GM21619 (cell line): ENCODE data around the gene NEUROD2.

Experiments
- ATAC-seq: cut with Tn5 transposase; IDR thresholded peaks from one replicate; pipeline ENCODE4 v1.9.1; 2021; ENCODE audit not compliant: unreplicated experiment

Gene NEUROD2

GRCh38 chr17:39607851-39608130 is at the start of gene NEUROD2:
TSS of gene NEUROD2 (minus strand) at chr17:39607920. CDS start at chr17:39606599, 1,321 bp downstream.
- ATAC-seq, result no peak

- no peak for ATAC-seq
Measured at GRCh38 chr17:39655105-39655504, 47.4 kb upstream of the NEUROD2 start.

DNA sequence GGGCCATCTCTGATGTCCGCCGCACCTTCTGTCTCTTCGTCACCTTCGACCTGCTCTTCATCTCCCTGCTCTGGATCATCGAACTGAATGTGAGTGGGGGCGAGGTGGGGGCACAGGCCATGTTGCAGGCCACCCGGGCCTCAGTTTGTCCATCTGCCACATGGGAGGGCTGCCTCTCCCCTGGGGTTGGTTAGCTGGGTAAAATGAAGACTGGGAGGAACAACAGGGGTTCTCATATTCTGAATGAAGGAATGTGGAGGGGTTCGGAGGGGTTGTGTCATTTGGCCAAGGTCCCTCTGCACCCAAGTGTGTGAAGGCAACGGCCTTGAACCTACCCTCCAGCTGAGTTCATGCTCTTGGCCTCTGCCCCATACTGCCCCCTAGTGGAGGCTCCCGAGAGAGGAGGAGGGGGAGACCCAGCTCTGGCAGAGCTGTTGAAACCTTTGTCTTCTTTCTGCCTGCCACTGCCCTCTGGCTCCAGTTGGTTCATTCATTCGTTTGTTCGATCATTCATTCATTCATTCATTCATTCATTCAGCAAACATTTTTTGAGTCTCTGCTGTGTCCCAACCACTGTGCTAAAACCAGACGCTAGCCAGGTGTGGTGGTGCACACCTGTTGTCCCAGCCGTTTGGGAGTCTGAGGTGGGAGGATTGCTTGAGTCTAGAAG is 46.1 kb upstream of the NEUROD2 start:
- ATAC-seq, result no peak

DNA sequence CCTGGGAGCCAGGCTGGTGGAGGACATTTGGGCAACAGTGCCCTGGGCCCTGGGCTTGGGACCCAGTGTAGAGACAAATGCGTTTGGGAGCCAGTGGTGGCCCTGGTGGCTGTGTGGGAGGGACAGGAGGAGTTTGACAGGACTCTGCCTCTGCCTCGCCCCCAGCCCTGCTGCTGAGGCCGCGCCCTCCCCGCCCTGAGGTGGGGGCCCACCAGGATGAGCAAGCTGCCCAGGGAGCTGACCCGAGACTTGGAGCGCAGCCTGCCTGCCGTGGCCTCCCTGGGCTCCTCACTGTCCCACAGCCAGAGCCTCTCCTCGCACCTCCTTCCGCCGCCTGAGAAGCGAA is 45.6 kb upstream of the NEUROD2 start:
- no peak for ATAC-seq

DNA sequence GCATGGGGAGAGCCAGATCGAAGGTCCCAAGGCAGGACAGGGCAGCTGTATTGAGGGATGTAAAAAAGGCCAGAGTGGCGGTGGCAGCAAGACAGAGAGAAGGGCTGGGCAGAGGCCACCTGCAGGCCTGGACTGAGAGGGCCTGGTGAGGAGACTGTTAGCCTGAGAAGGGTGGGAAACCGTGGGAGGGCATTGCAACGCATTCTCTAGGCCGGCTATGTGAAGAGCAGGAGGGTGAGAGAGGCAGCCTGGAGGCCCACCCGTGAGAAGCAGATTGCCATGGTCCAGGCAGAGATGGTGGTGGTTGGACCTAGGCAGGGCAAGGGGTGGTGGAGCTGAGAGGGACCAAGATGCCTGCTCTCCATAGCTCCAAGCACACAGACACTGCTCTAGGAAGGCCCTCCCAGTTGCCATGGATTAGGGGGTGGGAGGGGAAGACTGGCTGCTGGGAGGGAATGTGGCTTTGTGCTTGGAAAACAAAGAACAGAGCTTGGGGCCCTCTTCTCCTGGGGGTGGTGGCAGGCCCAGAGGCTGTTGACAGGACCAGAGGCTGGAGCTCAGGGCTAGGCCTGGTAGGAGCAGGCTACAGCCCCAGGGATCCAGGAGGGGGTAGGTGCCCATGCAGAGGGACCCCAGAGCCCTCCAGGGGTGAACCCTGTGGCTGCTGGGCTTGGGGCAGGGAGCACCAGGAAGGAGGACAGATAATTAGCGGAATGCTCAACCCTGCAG is 45.0 kb upstream of the NEUROD2 start:
- no peak for ATAC-seq

DNA sequence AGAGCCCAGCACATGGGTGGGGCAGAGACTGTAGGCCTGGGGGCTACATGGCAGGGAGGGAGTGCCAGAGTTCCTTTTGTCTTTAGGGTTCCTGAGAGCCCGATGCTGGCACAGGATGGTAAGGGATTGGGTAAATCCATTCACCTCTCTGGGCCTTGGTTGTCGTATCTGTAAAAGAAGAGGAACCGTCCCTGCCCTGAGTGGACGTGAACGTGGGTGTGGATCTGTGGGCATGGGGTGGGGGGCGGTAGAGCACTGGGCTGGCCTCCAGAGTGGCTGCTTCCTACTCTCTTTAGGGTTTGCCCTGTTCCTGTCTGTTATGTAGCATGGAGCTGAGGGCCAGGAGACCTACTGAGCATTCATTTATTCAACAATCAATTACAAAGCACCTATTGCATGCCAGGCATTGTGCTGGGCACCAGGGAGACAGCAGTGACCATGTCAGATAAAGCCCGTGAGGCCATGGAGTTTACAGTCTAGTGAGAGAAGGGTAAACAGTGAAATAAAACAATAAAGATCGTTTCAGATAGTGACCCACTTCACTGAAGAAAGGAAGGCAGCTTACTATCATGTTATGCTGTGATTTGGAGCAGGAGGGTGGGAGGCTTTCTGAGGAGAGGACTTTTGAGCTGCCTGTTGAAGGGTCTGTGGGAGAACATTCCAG is 44.3 kb upstream of the NEUROD2 start:
- ATAC-seq, result no peak

DNA sequence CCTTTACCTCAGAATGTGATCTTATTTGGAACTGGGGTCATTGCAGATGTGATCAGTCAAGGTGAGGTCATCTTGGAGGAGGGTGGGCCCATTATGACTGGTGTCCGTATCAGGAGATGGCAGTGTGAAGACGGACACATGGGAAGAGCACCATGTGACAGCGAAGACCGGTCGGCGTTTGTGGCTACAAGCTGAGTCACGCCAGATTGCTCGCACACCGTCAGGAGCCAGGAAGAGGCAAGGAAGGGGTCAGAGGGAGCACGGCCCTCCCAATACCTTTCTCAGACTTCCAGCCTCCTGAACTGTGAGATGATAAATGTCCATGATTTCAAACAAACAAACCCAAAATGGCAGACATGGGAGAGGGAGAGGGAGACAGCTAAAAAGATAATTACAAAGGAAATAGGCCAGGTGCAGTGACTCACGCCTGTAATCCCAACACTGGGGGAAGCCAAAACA is 42.4 kb upstream of the NEUROD2 start:
- no peak for ATAC-seq

- ATAC-seq, result no peak
Measured at GRCh38 chr17:39648616-39649366, 41.1 kb upstream of the NEUROD2 start.

DNA sequence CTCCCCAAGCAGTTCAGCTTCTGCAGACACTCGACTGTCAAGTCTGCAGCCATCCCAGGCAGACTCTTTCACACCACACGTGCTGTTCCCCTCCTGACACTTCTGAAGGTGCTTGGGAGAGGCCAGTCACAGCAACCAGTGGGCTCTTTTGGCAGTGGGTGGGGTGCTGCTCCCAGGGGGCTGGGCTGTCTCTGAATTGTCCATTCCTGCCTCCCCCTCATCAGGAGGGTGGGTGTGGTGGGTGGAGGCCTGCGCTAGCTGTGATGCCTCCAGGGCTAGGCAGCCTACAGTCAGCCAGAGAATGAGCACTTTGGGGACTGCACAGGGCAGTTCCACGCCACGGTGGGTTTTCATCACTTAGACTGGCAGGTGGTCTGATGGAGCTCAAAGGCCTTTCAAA is 39.5 kb upstream of the NEUROD2 start:
- no peak for ATAC-seq

GRCh38 chr17:39643271-39643670 is 35.6 kb upstream of the NEUROD2 start:
- ATAC-seq, result no peak

- no peak for ATAC-seq
Measured at GRCh38 chr17:39642291-39643074, 34.8 kb upstream of the NEUROD2 start.

DNA sequence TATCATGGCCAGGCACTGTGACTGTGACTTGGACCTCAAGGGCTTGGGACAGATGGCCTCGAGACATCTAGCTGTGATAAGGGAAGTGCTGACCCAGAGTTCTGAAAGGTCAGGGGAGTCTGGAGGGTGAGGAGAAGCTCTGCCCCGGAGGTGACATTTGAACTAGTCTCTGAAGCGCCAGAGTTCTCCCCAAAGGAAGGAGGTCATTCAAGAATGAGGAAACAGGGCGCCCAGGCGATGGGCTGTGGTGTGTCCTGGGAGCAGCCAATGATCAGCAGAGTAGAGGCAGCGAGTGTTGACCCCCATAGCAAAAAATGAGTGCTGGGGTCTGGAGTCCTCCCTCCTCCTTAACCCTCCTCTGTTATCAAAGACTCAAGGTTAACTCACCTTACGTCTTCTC is 34.2 kb upstream of the NEUROD2 start:
- no peak for ATAC-seq

DNA sequence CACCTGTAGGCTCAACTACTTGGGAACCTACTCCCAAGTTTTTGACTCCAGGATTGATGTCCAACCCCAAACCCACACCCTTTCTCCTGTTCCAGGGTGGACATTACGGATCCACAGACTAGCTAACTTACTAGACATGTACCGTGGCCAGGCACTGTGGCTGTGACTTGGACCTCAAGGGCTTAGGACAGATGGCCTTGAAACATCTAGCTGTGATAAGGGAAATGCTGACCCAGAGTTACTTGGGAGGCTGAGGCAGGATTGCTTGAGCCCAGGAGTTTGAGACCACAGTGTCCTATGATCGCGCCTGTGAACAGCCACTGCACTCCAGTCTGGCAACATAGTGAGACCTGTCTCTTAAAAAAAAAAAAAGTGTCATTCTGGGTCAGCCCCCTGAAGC is 33.4 kb upstream of the NEUROD2 start:
- ATAC-seq, result no peak

DNA sequence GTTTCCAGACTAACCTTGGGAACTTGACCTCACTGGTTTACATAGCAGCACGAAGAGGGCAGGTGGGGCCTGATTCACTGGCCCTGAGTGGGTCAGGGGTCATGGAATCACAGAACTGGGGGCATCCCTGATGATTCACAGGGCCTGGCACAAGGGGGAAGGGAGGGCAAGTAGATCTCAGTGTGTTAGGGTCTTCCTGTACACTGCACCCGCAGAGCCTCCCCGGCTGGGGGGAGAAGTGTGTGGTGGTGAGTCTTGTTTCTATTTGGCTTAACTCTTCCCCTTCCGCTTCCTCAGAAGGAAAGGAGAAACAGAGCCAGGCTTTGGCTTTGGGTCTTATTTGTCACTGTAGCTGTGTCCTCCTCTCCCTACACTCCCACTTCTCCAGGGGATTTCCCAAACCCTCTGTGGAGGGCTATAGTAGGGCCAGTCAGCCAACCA is 32.9 kb upstream of the NEUROD2 start:
- no peak for ATAC-seq

DNA sequence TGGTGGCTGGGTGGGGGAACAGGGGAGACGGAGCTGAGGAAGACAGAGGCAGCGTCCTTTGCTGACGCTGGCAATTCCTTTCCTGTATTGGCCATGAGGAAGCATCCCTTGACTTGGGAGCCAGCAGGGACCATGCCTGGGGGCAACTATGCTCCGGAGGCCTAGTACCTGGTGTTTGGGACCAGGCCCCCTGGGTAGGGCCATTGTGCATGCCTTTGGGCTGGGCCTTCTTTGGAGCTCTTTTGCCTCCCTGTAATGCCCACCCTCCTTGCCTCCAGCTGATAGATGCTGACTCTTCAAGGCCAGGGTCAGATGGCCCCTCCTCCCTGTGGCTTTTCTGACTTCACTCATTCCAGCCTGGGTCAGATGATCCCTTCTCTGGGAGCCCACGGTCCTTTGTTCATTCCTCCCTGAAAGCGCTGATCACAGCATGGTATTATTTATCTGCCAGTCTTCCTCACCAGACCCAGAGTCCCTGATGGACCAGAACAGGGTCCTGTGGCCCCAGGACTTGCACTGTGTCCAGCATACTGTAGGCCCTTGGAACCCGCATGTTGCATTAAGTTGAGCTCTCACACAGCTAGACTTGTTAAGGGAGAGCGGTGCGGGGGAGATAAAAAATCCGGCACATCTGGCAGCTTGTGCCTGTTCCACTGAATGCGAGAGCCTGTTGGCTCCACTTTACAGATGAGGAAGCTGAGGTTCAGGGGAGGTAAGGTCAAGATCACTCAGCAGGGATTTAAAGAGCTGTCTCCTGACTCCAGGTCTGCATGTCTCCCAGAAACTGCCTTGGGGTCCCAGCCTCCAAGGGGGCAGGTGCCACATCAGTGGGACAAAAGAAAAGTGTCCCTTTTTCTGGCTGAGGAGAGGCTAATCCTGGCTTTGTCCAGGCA is 32.1 kb upstream of the NEUROD2 start:
- ATAC-seq, result no peak

DNA sequence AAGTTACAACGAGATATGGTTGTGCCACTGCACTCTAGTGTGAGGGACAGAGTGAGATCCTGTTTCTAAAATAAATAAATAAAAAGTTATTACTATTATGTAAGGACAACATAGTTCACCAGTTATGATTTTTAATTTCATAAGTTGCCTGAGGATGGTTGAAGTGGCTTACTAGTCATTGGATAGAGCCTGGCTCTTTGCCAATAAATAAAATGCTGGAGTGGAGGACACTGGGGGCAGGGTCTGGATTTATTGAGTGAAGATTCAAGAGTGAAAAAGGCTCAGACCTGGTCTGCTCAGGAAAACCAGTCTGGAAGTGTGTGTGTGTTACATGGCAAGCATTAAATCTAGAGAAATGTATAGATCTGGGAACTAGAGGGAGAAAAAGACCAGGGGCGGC is 31.3 kb upstream of the NEUROD2 start:
- ATAC-seq, result no peak

- no peak for ATAC-seq
Measured at GRCh38 chr17:39638317-39638716, 30.6 kb upstream of the NEUROD2 start.

GRCh38 chr17:39636927-39637736 is 29.4 kb upstream of the NEUROD2 start, which contains the start of gene STARD3:
TSS of gene STARD3 (plus strand) at chr17:39637144. CDS start at chr17:39653532, 16,388 bp downstream.
- ATAC-seq, result peak; percentile 74

GRCh38 chr17:39636587-39636926 is 28.8 kb upstream of the NEUROD2 start:
- ATAC-seq, result peak; percentile 8
